ENCODE data around the gene ARHGEF37.

Gene ARHGEF37

DNA sequence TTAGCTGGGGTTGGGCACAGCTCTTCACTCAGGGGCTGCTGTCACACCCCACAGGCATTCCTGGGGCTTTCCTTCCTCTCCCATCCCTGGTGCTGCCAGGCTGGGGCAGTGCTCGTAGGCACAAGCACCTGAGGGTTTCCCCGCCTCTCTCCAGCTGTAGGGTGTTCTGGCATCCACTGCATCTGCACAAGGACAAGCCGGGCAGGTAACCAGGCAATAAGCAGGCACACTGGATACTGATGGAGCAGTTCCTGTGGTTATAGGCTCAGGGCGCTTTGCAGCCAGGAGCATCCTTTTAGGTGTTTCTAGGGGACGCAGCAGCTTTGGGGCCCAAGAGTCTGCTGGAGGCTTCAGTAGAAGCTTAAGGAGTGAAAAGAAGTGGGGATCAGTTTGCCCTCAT, 56.8 kb downstream of the ARHGEF37 start:
- Histone ChIP-seq H3K4me1 (ENCODE audit: control insufficient read depth, insufficient read depth, low read length) (peaks cover 2% of the 10 kb centered on the region), H3K9me3 (ENCODE audit: control insufficient read depth, insufficient read depth, low read length) (no peaks in the 10 kb centered on the region), H3K4me3 (ENCODE audit: low read length) (no peak overlapping the region), H3K27me3 (ENCODE audit: control insufficient read depth, insufficient read depth, low read length) (no peaks in the 10 kb centered on the region), H3K27ac (ENCODE audit: low read length) (no peak overlapping the region), H3K36me3 (ENCODE audit: control insufficient read depth, insufficient read depth, low read length) (no peaks in the 10 kb centered on the region)
- no peak for DNase-seq (ENCODE audit: low read depth, low spot score)
- no CpG with 5 or more reads among the region's 5 CpGs for WGBS (ENCODE audit: insufficient coverage, insufficient read length)

DNA sequence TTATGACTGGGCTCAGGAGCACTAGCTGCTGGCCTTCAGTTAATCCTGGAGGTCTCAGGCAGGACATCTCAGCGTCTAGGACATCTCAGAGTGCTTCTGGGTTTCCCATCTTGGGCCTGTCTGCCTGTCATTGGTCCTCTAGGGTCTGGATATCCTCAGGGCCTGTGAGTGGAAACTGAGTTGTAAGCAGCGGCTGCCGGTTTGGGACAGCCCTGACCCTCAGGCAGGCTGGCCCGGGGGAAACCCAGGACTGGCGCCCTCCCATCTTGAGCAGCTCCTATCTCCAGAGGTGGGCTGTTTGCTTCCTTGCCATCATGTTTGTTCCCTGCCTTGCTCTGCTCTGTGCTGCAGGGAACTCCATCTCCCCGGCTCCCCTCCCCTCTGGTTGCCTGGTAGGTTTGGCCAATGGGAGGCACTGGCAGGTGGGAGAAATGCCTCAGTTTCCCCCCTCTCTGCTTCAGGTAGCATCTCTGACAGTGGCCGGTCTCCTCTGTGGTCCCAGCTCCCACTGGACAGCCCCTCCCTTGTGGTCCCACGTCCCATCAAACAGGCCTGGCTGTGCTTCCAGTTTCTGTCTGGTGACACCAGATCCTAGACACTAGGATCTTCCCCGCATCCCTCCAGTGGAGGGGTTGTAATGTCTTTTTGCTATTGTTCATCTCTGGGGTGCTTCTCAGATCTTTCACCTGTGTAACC, 57.4 kb downstream of the ARHGEF37 start:
- Histone ChIP-seq H3K27ac (ENCODE audit: low read length) (no peak overlapping the region), H3K36me3 (ENCODE audit: control insufficient read depth, insufficient read depth, low read length) (no peaks in the 10 kb centered on the region), H3K4me1 (ENCODE audit: control insufficient read depth, insufficient read depth, low read length) (no peaks in the 10 kb centered on the region), H3K27me3 (ENCODE audit: control insufficient read depth, insufficient read depth, low read length) (no peaks in the 10 kb centered on the region), H3K9me3 (ENCODE audit: control insufficient read depth, insufficient read depth, low read length) (no peaks in the 10 kb centered on the region), H3K4me3 (ENCODE audit: low read length) (no peak overlapping the region)
- no peak for DNase-seq (ENCODE audit: low read depth, low spot score)
- WGBS (ENCODE audit: insufficient coverage, insufficient read length), result no CpG with 5 or more reads among the region's 9 CpGs

DNA sequence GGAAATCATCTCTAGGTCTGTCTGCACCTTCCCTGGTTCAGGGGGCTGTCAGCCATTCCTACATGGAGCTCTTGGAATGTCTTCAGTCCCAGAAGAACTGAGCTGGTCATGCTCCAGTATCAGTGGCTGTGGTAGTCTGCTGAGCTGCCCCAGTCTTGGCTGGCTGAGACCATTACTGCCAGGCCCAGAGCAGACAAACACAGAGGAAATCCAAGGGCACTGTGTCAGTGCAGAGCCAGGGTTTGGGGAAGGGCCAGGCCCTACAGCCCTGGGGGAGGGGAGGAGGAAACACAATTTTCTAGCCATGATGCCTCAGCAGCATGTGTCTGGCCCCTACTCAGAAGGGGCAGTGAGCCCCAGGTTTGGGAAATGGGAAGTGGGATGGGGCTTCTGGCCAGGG, 58.4 kb downstream of the ARHGEF37 start:
- no peak overlapping the region for H3K27ac ChIP-seq (ENCODE audit: low read length)
- H3K4me1 ChIP-seq (ENCODE audit: control insufficient read depth, insufficient read depth, low read length), result no peaks in the 10 kb centered on the region
- DNase-seq (ENCODE audit: low read depth, low spot score), result no peak
- H3K36me3 ChIP-seq (ENCODE audit: control insufficient read depth, insufficient read depth, low read length), result no peaks in the 10 kb centered on the region
- no peaks in the 10 kb centered on the region for H3K27me3 ChIP-seq (ENCODE audit: control insufficient read depth, insufficient read depth, low read length)
- H3K9me3 ChIP-seq (ENCODE audit: control insufficient read depth, insufficient read depth, low read length), result no peaks in the 10 kb centered on the region
- H3K4me3 ChIP-seq (ENCODE audit: low read length), result no peak overlapping the region

DNA sequence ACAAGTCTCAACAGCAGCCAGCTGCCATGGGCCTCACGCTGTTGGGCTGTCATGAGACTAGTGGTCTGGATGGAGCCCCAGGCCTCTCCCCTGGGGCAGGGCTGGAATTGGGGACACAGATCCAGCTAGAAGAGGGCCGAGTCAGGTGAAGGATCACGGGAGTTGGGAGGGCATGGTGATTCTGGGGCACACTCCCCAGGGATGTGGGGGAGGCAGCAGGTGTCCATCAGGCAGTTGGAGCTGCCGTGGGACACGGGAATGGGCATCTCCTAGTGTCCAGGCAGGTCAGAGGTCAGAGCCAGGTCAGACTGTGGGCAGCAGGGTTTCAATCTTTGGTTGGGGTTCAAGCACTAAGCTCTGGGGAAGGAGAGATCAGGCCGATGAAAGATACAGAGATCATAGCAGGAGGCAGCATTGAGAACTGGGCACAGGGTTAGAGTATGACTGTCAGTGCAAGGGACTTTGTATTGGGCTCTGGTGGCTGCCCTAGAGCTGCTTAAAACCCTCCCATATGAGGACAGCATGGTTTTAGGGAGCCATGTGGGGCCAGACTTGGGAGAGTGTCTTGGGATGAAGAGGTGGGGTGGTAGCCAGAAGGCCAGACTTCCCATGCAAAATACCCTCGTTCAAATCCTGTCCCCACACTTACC, 59.2 kb downstream of the ARHGEF37 start:
- H3K4me1 ChIP-seq (ENCODE audit: control insufficient read depth, insufficient read depth, low read length), result no peaks in the 10 kb centered on the region
- no CpG with 5 or more reads among the region's 7 CpGs for WGBS (ENCODE audit: insufficient coverage, insufficient read length)
- no peak overlapping the region for H3K4me3 ChIP-seq (ENCODE audit: low read length)
- no peaks in the 10 kb centered on the region for H3K36me3 ChIP-seq (ENCODE audit: control insufficient read depth, insufficient read depth, low read length)
- no peaks in the 10 kb centered on the region for H3K9me3 ChIP-seq (ENCODE audit: control insufficient read depth, insufficient read depth, low read length)
- no peak for DNase-seq (ENCODE audit: low read depth, low spot score)
- no peak overlapping the region for H3K27ac ChIP-seq (ENCODE audit: low read length)
- H3K27me3 ChIP-seq (ENCODE audit: control insufficient read depth, insufficient read depth, low read length), result no peaks in the 10 kb centered on the region

DNA sequence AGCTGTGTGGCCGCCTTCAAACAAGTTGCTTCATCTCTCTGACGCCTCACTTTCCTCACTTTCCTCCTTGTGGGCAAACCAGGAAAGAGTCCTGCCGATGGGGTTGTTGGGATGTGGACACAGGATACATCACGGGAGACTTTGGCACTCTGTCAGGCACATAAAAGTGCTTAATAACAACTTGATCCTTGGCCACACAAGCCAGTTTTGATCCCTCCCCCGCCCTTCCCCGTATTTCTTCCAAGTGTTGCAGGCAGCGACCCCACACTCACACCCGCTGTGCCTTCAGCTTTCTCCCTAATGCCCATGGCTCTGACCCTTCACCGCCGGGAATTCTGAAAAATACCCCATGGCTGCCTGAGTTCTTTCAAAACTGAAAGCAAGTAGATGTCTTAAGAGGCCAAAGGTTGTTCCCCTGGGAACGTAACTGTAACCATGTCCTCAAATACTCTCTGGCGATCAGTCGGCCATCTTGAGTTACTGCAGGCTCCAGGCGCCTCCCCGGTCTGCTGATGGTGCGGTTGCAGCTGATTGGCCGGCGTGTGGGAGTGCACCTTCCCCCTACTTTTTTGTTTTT, 59.8 kb downstream of the ARHGEF37 start:
- H3K27ac ChIP-seq (ENCODE audit: low read length), result no peak overlapping the region
- H3K4me1 ChIP-seq (ENCODE audit: control insufficient read depth, insufficient read depth, low read length), result no peaks in the 10 kb centered on the region
- no peak for DNase-seq (ENCODE audit: low read depth, low spot score)
- H3K4me3 ChIP-seq (ENCODE audit: low read length), result no peak overlapping the region
- H3K36me3 ChIP-seq (ENCODE audit: control insufficient read depth, insufficient read depth, low read length), result no peaks in the 10 kb centered on the region
- no peaks in the 10 kb centered on the region for H3K9me3 ChIP-seq (ENCODE audit: control insufficient read depth, insufficient read depth, low read length)
- H3K27me3 ChIP-seq (ENCODE audit: control insufficient read depth, insufficient read depth, low read length), result no peaks in the 10 kb centered on the region
- no CpG with 5 or more reads among the region's 18 CpGs for WGBS (ENCODE audit: insufficient coverage, insufficient read length)

DNA sequence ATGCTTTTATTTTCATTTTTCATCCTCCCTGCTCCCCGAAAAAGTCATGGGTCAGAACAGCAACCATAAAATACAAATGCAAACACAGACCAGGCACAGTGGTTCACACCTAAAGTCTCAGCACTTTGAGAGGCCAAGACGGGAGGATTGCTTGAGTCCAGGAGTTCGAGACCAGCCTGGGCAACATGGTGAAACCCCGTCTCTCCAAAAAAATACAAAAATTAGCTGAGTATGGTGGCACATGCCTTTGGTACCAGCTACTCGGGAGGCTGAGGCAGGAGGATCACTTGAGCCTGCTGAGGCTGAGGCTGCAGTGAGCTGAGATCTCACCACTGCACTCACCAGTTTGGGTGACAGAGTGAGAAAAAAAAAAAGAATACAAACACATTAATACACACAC, 60.3 kb downstream of the ARHGEF37 start:
- no peaks in the 10 kb centered on the region for H3K27me3 ChIP-seq (ENCODE audit: control insufficient read depth, insufficient read depth, low read length)
- no peaks in the 10 kb centered on the region for H3K9me3 ChIP-seq (ENCODE audit: control insufficient read depth, insufficient read depth, low read length)
- no peak overlapping the region for H3K27ac ChIP-seq (ENCODE audit: low read length)
- H3K36me3 ChIP-seq (ENCODE audit: control insufficient read depth, insufficient read depth, low read length), result no peaks in the 10 kb centered on the region
- H3K4me1 ChIP-seq (ENCODE audit: control insufficient read depth, insufficient read depth, low read length), result no peaks in the 10 kb centered on the region
- no peak for DNase-seq (ENCODE audit: low read depth, low spot score)
- WGBS (ENCODE audit: insufficient coverage, insufficient read length), result no CpG with 5 or more reads among the region's 5 CpGs
- H3K4me3 ChIP-seq (ENCODE audit: low read length), result no peak overlapping the region

DNA sequence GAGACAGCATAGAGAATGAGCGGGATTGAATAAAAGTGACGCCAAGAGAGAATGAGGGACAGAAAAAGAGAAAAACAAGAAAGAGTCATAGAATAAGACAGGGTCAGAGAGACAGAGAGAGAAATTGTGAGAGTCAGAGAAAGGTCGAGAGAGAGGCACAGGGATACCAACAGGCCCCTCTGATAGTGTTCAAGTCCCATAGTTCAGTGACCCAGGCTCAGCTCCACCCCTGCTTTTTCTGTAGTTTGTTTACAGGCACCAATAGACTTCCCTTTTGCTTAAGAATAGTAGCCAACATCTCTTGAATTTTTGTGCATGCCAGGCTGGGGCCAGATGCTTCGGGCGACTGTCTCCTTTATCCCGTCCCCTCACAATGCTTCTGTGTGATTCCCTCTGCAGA, 62.5 kb downstream of the ARHGEF37 start:
- H3K36me3 ChIP-seq (ENCODE audit: control insufficient read depth, insufficient read depth, low read length), result no peaks in the 10 kb centered on the region
- DNase-seq (ENCODE audit: low read depth, low spot score), result no peak
- H3K4me3 ChIP-seq (ENCODE audit: low read length), result no peak overlapping the region
- no peak overlapping the region for H3K27ac ChIP-seq (ENCODE audit: low read length)
- no peaks in the 10 kb centered on the region for H3K4me1 ChIP-seq (ENCODE audit: control insufficient read depth, insufficient read depth, low read length)
- H3K9me3 ChIP-seq (ENCODE audit: control insufficient read depth, insufficient read depth, low read length), result no peaks in the 10 kb centered on the region
- no peaks in the 10 kb centered on the region for H3K27me3 ChIP-seq (ENCODE audit: control insufficient read depth, insufficient read depth, low read length)
- no CpG with 5 or more reads among the region's 6 CpGs for WGBS (ENCODE audit: insufficient coverage, insufficient read length)

DNA sequence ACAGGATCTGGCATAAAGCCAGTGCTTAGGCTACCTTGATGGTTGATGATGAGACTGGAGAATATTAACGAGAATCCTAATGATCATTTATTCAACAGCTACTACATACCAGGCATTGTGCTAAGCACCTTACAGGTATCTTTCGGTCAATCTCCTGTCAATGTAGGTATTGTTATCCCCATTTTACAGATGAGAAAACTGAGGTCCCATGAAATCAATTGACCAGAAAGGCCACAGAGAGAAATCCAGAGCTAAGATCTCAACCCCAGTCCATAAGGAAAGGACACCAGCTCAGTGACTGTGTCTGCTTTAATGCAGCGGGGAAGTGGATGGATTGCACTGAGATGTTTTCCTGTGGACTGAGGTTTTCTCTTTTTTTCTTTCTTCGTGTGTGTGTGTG, 63.3 kb downstream of the ARHGEF37 start:
- Histone ChIP-seq H3K27ac (ENCODE audit: low read length) (no peak overlapping the region), H3K4me1 (ENCODE audit: control insufficient read depth, insufficient read depth, low read length) (no peaks in the 10 kb centered on the region), H3K4me3 (ENCODE audit: low read length) (no peak overlapping the region), H3K36me3 (ENCODE audit: control insufficient read depth, insufficient read depth, low read length) (no peaks in the 10 kb centered on the region), H3K9me3 (ENCODE audit: control insufficient read depth, insufficient read depth, low read length) (no peaks in the 10 kb centered on the region), H3K27me3 (ENCODE audit: control insufficient read depth, insufficient read depth, low read length) (no peaks in the 10 kb centered on the region)
- no CpG with 5 or more reads among the region's 4 CpGs for WGBS (ENCODE audit: insufficient coverage, insufficient read length)
- DNase-seq (ENCODE audit: low read depth, low spot score), result no peak

DNA sequence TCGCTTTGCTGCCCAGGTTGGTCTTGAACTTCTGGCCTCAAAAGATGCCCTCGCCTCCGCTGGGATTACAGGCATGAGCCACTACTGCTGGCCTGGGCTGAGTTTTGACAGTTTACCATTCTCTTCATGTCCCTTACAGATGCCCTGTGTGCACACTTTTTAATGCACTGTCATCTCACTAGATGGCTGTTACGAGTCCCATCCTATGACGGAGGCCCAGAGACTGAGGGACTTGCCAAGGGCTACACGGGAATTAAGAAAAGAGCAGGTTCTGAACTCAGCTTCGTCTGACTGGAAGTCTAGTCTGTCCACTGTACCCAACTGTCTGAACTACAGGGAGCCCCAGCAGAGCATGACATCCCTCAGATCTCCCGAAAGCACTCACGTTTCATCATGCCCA, 63.9 kb downstream of the ARHGEF37 start:
- H3K27ac ChIP-seq (ENCODE audit: low read length), result no peak overlapping the region
- WGBS (ENCODE audit: insufficient coverage, insufficient read length), result no CpG with 5 or more reads among the region's 9 CpGs
- no peak for DNase-seq (ENCODE audit: low read depth, low spot score)
- no peaks in the 10 kb centered on the region for H3K4me1 ChIP-seq (ENCODE audit: control insufficient read depth, insufficient read depth, low read length)
- H3K27me3 ChIP-seq (ENCODE audit: control insufficient read depth, insufficient read depth, low read length), result no peaks in the 10 kb centered on the region
- no peak overlapping the region for H3K4me3 ChIP-seq (ENCODE audit: low read length)
- H3K36me3 ChIP-seq (ENCODE audit: control insufficient read depth, insufficient read depth, low read length), result no peaks in the 10 kb centered on the region
- no peaks in the 10 kb centered on the region for H3K9me3 ChIP-seq (ENCODE audit: control insufficient read depth, insufficient read depth, low read length)

DNA sequence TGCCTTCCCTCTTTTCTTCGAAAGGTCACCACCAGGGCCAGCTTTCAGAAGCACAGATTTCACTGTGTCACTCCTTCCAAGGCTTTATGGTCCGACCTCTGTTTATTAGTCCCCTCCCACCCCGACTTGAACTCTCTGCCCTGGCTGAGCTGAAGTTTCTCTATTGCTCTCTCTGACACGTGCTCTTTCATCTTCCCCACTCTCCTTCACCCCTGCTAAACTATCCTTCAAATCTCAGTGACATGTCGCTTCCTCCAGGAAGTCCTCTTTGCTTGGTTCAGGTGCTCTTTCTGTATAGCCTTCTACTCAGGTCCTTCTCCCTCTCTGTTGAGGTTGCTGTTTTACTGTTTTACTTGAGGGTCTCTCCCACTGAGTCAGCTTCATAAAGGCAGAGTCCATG, 64.4 kb downstream of the ARHGEF37 start:
- no CpG with 5 or more reads among the region's 5 CpGs for WGBS (ENCODE audit: insufficient coverage, insufficient read length)
- no peaks in the 10 kb centered on the region for H3K9me3 ChIP-seq (ENCODE audit: control insufficient read depth, insufficient read depth, low read length)
- no peaks in the 10 kb centered on the region for H3K36me3 ChIP-seq (ENCODE audit: control insufficient read depth, insufficient read depth, low read length)
- no peak for DNase-seq (ENCODE audit: low read depth, low spot score)
- H3K27me3 ChIP-seq (ENCODE audit: control insufficient read depth, insufficient read depth, low read length), result no peaks in the 10 kb centered on the region
- no peak overlapping the region for H3K4me3 ChIP-seq (ENCODE audit: low read length)
- H3K4me1 ChIP-seq (ENCODE audit: control insufficient read depth, insufficient read depth, low read length), result no peaks in the 10 kb centered on the region
- H3K27ac ChIP-seq (ENCODE audit: low read length), result no peak overlapping the region

DNA sequence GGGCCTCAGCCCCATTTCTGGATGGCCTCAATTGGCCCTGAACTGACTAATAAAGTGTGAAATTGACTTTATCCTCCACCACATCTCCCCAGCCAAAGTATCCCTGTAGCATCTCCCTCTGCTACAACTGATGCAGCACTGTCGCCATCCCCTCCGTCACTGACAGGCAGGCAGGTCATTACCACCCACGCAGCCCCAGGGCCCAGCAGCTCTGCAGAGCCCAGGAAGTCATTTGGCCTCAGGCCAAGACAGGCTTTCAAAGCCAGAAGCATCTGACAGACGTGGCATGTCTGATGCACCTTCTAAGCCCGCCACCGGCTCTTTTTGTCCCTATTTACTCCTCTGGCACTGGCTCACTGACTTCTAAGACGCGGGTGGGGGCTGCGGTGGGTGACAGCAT, 65.3 kb downstream of the ARHGEF37 start:
- no CpG with 5 or more reads among the region's 9 CpGs for WGBS (ENCODE audit: insufficient coverage, insufficient read length)
- no peak for DNase-seq (ENCODE audit: low read depth, low spot score)
- Histone ChIP-seq H3K27me3 (ENCODE audit: control insufficient read depth, insufficient read depth, low read length) (no peaks in the 10 kb centered on the region), H3K9me3 (ENCODE audit: control insufficient read depth, insufficient read depth, low read length) (no peaks in the 10 kb centered on the region), H3K27ac (ENCODE audit: low read length) (no peak overlapping the region), H3K36me3 (ENCODE audit: control insufficient read depth, insufficient read depth, low read length) (no peaks in the 10 kb centered on the region), H3K4me3 (ENCODE audit: low read length) (no peak overlapping the region), H3K4me1 (ENCODE audit: control insufficient read depth, insufficient read depth, low read length) (no peaks in the 10 kb centered on the region)
